ENCODE measurements around the gene RRAS2. TPM values are rescaled to one million over a fixed set of nuclear protein-coding genes. Genes with fewer than 3 reads are reported as not detected.

RRAS2 gene
- total and polyA plus RNA-seq, 5 experiments from 2014 or later: 6.1 to 19.0 (median 16.0) TPM

DNA sequence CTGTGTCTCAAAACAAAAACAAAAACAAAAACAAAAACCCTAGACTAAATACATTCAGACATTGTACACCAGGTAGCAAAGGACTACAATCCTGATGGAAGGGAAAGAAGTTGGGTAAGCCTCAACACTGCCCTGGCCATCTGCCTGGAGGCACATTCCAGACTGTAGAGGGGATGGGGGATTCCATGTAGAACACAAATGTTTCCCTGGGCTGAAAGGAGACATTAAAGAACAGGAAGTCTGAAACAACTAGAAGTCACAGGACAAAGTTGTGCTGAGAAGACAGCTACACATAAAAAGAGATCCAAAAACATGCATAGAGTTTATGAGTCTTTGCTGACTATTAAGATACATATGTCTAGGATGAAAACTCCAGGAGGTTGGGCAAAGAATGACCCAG is 83.9 kb downstream of the RRAS2 start:
- H3K4me3 Mint-ChIP-seq: no peak overlapping the region
- POLR2A ChIA-PET: no interaction called here
- DNase-seq: no peak
- H3K27me3 Mint-ChIP-seq: no peaks in the 10 kb centered on the region
- H3K36me3 Mint-ChIP-seq: peaks cover 0 to 14% (median 11%) of the 10 kb centered on the region in 3 donors
- H3K27ac Mint-ChIP-seq: peak overlapping the region in 1 of 10 donors; percentile 21
- no peaks in the 10 kb centered on the region for H3K9me3 Mint-ChIP-seq
- no peak for ATAC-seq
- H3K4me1 Mint-ChIP-seq: peaks cover 15 to 33% (median 25%) of the 10 kb centered on the region in 4 donors

GRCh38 chr11:14273895-14274294 is 85.1 kb downstream of the RRAS2 start:
- Mint-ChIP-seq H3K36me3 (peaks cover 0 to 7% (median 5%) of the 10 kb centered on the region in 3 donors), H3K27ac (no peak overlapping the region), H3K4me3 (no peak overlapping the region), H3K9me3 (no peaks in the 10 kb centered on the region), H3K4me1 (peaks cover 15 to 40% (median 29%) of the 10 kb centered on the region in 4 donors), H3K27me3 (no peaks in the 10 kb centered on the region)
- ATAC-seq: no peak
- POLR2A ChIA-PET: no interaction called here
- no peak for DNase-seq

DNA sequence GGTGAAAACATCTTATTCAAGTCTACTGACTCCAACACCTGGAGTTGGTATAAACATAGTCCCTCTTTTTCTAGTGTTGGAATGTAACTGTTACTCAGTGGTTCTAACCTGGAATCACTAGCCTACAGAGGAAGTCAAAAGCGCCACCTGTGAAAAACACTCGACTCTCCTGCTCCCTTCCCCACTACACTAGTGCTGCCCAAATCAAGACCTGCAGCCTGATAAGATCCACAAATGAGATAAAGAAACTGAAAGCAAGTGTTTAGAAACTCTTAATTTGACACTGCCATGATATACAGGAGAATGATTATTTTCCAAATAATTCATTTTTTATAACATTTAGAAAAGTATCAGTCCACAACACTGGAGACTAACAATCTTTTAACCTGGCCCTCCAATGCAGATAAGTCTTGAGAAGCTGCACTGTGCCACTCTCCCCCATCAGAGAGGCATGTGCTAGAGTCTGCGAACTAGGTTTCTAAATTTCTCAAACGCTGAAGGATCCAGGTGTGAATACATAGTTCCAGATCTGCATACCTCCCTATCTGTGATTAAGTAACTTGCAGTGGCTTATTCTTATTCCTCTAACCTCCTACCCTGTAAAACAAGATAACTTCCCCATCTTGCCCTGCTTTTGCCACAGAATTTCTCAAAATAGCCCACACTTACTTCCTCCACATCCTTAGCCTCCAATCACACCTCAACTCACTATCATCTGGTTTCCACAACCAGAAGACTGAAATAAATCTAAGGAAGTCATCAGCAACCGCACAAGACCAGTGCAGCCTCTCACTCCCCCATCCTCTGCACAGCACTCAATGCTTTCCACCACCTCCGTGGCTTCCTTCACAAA is 88.1 kb downstream of the RRAS2 start:
- Mint-ChIP-seq H3K4me1 (peaks cover 15 to 37% (median 28%) of the 10 kb centered on the region in 4 donors), H3K27me3 (no peaks in the 10 kb centered on the region), H3K36me3 (peaks cover under 1 to 19% (median 4%) of the 10 kb centered on the region in 3 donors), H3K9me3 (no peaks in the 10 kb centered on the region), H3K4me3 (peak overlapping the region; percentile 13 to 78 (median 68)), H3K27ac (peak overlapping the region in 9 of 10 donors; percentile 24 to 78 (median 57))
- ATAC-seq (peak; percentile 62 to 70), DNase-seq (peak in 2 of 10 donors; percentile 10 to 12)
- POLR2A ChIA-PET: no interaction called here

GRCh38 chr11:14269692-14270573 is 89.0 kb downstream of the RRAS2 start:
- H3K9me3 Mint-ChIP-seq: peaks cover 0 to 3% (median 0%) of the 10 kb centered on the region in 9 donors
- H3K27ac Mint-ChIP-seq: peak overlapping the region in 4 of 10 donors; percentile 2 to 57 (median 34)
- POLR2A ChIA-PET: no interaction called here
- H3K4me3 Mint-ChIP-seq: peak overlapping the region in 1 of 10 donors; percentile 43
- no peak for ATAC-seq
- peaks cover 15 to 32% (median 28%) of the 10 kb centered on the region in 4 donors for H3K4me1 Mint-ChIP-seq
- H3K36me3 Mint-ChIP-seq: peaks cover 10 to 28% (median 13%) of the 10 kb centered on the region in 3 donors
- no peak for DNase-seq
- no peaks in the 10 kb centered on the region for H3K27me3 Mint-ChIP-seq

DNA sequence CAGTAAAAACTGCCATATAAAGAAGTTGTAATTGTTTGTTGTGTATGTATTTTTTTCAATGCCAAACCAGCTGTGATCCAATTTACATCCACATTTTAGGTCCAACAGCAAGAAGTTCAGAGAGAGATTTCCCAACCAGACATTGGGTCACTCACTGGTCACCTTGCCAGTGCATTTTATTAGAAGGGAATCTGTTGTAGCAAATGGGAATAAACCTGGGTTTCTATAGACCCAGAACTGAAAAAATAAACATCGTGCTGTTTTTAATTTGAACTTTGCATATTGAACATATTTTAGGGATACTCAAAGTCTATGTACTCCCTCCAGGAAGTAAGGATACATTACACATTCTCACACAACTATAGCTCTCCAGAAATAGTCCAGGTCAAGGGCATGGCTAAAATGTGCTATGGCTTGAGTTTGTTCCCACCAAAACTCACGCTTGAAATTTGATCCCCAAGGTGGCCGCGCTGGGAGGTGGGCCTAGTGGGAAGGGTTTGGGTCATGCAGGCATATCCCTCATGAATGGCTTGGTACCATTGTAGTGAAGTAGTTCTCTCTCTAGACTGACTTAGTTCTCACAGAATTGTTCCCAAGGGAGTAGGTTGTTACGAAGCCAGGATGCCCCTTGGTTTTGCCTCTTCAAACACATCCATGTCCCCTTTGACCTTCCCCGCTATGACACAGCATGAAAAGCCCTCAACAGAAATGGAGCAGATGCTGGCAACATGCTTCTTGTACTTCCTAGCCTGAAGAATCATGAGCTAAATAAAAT is 90.9 kb downstream of the RRAS2 start:
- Mint-ChIP-seq H3K27ac (no peak overlapping the region), H3K4me3 (no peak overlapping the region)
- POLR2A ChIA-PET: no interaction called here

DNA sequence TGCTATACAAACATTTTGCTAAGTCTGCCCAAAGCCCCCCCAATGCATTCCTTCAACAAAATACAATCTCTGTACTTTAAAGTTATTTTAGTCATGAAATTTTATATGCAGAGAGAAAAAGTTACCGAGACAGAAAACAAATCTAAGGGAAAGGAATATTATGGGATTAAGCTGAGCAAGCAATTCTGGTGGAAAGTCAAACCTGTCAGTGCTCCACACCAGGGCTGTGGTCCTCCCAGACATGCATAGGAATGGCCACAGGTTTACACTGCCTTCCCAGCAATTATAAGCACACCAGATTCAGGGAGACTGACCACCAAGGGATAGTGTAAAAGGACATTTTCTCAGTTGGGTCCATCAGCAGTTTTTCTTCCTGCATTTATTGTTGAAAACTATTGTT is 92.4 kb downstream of the RRAS2 start:
- Mint-ChIP-seq H3K36me3 (peaks cover 17 to 34% (median 21%) of the 10 kb centered on the region in 3 donors), H3K4me1 (peaks cover 8 to 22% (median 19%) of the 10 kb centered on the region in 4 donors), H3K27me3 (no peaks in the 10 kb centered on the region)

More for the DNA sequence above, 90.9 kb downstream of the RRAS2 start:
- peaks cover 16 to 32% (median 21%) of the 10 kb centered on the region in 3 donors for H3K36me3 Mint-ChIP-seq
- no peak for ATAC-seq
- DNase-seq: no peak
- H3K9me3 Mint-ChIP-seq: peaks cover 0 to 6% (median 0%) of the 10 kb centered on the region in 9 donors
- H3K27me3 Mint-ChIP-seq: no peaks in the 10 kb centered on the region
- peaks cover 15 to 32% (median 28%) of the 10 kb centered on the region in 4 donors for H3K4me1 Mint-ChIP-seq

DNA sequence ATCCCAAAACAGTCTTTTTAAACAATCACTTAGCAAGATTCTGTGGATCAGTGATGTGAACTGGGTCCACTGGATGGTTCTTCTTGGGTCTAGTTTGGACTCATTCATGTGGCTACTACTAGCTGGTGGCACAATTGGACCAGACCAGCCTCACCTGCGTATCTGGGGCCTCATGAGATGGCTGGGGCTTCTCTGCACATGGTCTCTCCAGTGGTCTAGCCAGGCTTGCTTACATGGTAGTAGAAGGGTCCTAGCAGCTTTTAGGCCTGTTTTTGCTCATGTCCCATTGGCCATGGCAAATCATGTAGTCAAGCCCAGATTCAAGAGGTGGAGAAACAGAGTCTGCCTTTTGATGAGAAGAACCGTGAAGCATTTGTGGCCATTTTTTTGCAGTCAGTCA is 94.0 kb downstream of the RRAS2 start:
- Mint-ChIP-seq H3K36me3 (peaks cover 18 to 34% (median 21%) of the 10 kb centered on the region in 3 donors), H3K27ac (no peak overlapping the region), H3K4me3 (no peak overlapping the region), H3K4me1 (peaks cover 0 to 6% (median 3%) of the 10 kb centered on the region in 4 donors), H3K9me3 (peaks cover 0 to 11% (median 0%) of the 10 kb centered on the region in 9 donors), H3K27me3 (no peaks in the 10 kb centered on the region)
- ATAC-seq (no peak), DNase-seq (no peak)
- POLR2A ChIA-PET: interaction anchor here (0.6 kb wide), 1 partner anchor 36 kb away, joined by 3 read pairs; no protein-coding TSS in a partner anchor

More for the DNA sequence above, 92.4 kb downstream of the RRAS2 start:
- Mint-ChIP-seq H3K4me3 (no peak overlapping the region), H3K27ac (no peak overlapping the region), H3K9me3 (peaks cover 0 to 11% (median 0%) of the 10 kb centered on the region in 9 donors)
- DNase-seq: no peak
- POLR2A ChIA-PET: no interaction called here
- no peak for ATAC-seq

GRCh38 chr11:14262271-14262846 is 96.6 kb downstream of the RRAS2 start:
- Mint-ChIP-seq H3K36me3 (peaks cover 14 to 23% (median 21%) of the 10 kb centered on the region in 3 donors), H3K4me1 (no peaks in the 10 kb centered on the region), H3K4me3 (no peak overlapping the region), H3K27me3 (no peaks in the 10 kb centered on the region), H3K27ac (no peak overlapping the region), H3K9me3 (peaks cover 0 to 11% (median 0%) of the 10 kb centered on the region in 9 donors)
- ATAC-seq: no peak
- POLR2A ChIA-PET: no interaction called here
- no peak for DNase-seq

- H3K27me3 Mint-ChIP-seq: no peaks in the 10 kb centered on the region
- H3K9me3 Mint-ChIP-seq: peaks cover 0 to 11% (median 0%) of the 10 kb centered on the region in 9 donors
- H3K4me3 Mint-ChIP-seq: no peak overlapping the region
- no peak overlapping the region for H3K27ac Mint-ChIP-seq
- ATAC-seq (no peak), DNase-seq (no peak)
- H3K36me3 Mint-ChIP-seq: peaks cover 14 to 21% (median 17%) of the 10 kb centered on the region in 3 donors
- POLR2A ChIA-PET: no interaction called here
- H3K4me1 Mint-ChIP-seq: no peaks in the 10 kb centered on the region
Observed at GRCh38 chr11:14261066-14261465, 97.9 kb downstream of the RRAS2 start.

GRCh38 chr11:14259878-14260277 is 99.1 kb downstream of the RRAS2 start:
- DNase-seq: no peak
- no peak overlapping the region for H3K27ac Mint-ChIP-seq
- no peak overlapping the region for H3K4me3 Mint-ChIP-seq
- ATAC-seq: no peak
- peaks cover 0 to 11% (median 0%) of the 10 kb centered on the region in 9 donors for H3K9me3 Mint-ChIP-seq
- no peaks in the 10 kb centered on the region for H3K4me1 Mint-ChIP-seq
- no peaks in the 10 kb centered on the region for H3K27me3 Mint-ChIP-seq
- peaks cover 5 to 10% (median 8%) of the 10 kb centered on the region in 3 donors for H3K36me3 Mint-ChIP-seq
- POLR2A ChIA-PET: no interaction called here

GRCh38 chr11:14259186-14259784 is 99.7 kb downstream of the RRAS2 start:
- no peak for DNase-seq
- peaks cover 2 to 5% (median 5%) of the 10 kb centered on the region in 3 donors for H3K36me3 Mint-ChIP-seq
- no peaks in the 10 kb centered on the region for H3K27me3 Mint-ChIP-seq
- H3K27ac Mint-ChIP-seq: no peak overlapping the region
- POLR2A ChIA-PET: no interaction called here
- H3K9me3 Mint-ChIP-seq: peaks cover 0 to 8% (median 0%) of the 10 kb centered on the region in 9 donors
- no peak overlapping the region for H3K4me3 Mint-ChIP-seq
- H3K4me1 Mint-ChIP-seq: no peaks in the 10 kb centered on the region
- ATAC-seq: no peak

All from naive thymus-derived CD8-positive, alpha-beta T cell (primary cell).